ENCODE results near the gene UBE2Q2.
"Not testable (repeated sequence)": the region's sequence is repeated elsewhere in the genome, so short reads cannot be mapped to it uniquely, and the experiment has no call there.

GRCh38 chr15:75866045-75866444 is 22.8 kb downstream of the UBE2Q2 start:
- TF ChIP-seq CTCF (IDR thresholded peaks at IDR 0.05; ENCODE audit: insufficient read depth, low read depth, low read length); EZH2 (IDR thresholded peaks at IDR 0.05; ENCODE audit: insufficient read depth, low read length): not testable (repeated sequence)

Data from astrocyte (in vitro differentiated cells and primary cell).